ENCODE data around the gene VTI1A. TPM values are rescaled to one million over a fixed set of nuclear protein-coding genes. Genes with fewer than 3 reads are reported as not detected.
A peak's percentile ranks its signal among the peaks of the same experiment; 100 is the strongest.

VTI1A gene
- total and polyA plus RNA-seq, 2 of the 13 experiments (the other 11 are each of a cell fraction or from before 2014, with no cell fraction given): 11.7 to 32.7 TPM

- Histone ChIP-seq H3K4me1 (ENCODE audit: insufficient read depth, low read length) (peaks cover 66% of the 10 kb centered on the region), H2AFZ (ENCODE audit: low read length) (no peak overlapping the region), H3K27me3 (ENCODE audit: control insufficient read depth in 1 of 2, insufficient read depth in 2 of 2, low read length in 2 of 2) (no peaks in the 10 kb centered on the region), H3K4me3 (replicated peaks in 1 of 3; ENCODE audit: insufficient read depth in 1 of 3, low read depth in 2 of 3, low read length in 3 of 3) (no peak overlapping the region), H3K4me2 (ENCODE audit: low read depth, low read length) (no peak overlapping the region), H3K9ac (ENCODE audit: insufficient read depth, low read depth, low read length) (no peak overlapping the region), H3K9me3 (ENCODE audit: low read length) (no peaks in the 10 kb centered on the region), H3K27ac (ENCODE audit: extremely low read length, insufficient read depth, low read length) (no peak overlapping the region), H3K36me3 (replicated peaks in 1 of 2; ENCODE audit: control insufficient read depth in 1 of 2, insufficient read depth in 2 of 2, low read length in 2 of 2) (no peaks in the 10 kb centered on the region), H3K79me2 (ENCODE audit: insufficient read depth, low read length) (no peaks in the 10 kb centered on the region), H4K20me1 (ENCODE audit: insufficient read depth, low read length) (no peaks in the 10 kb centered on the region)
- ChIA-PET POLR2A (interaction anchor here (2.6 kb wide), 1 partner anchor 16 kb away, joined by 9 read pairs; no protein-coding TSS in a partner anchor), CTCF (ENCODE audit: low intra/inter-chr PET ratio, low total read pairs) (no interaction called here)
- FAIRE-seq (no peak), ATAC-seq (no peak), DNase-seq (ENCODE audit: low spot score) (no peak)
- no peak for TF ChIP-seq GRHL1 (CRISPR knock-in tag; conservative IDR thresholded peaks at IDR 0.05)
- no peak for TF ChIP-seq ZNF703 (CRISPR knock-in tag; IDR thresholded peaks at IDR 0.05; ENCODE audit: borderline replicate concordance)
- no TSS peak for BruUV-seq (replicated peaks)
- WGBS (ENCODE audit: low lambda C conversion rate): 85% methylated on average over 3 of the region's 3 CpGs
- intact Hi-C loops (cut with micrococcal nuclease; ENCODE audit: unreplicated experiment) (loop anchor here (5.0 kb wide), 1 partner anchor 90 kb away; no protein-coding TSS in a partner anchor), in situ Hi-C loops (cut with HindIII; ENCODE audit: extremely low pct_ligation_motif_present, low pct_unique_long_range_greater_than_20kb) (no loop called here)
Observed at GRCh38 chr10:112722758-112723157, 275.7 kb downstream of the VTI1A start.

- Histone ChIP-seq H3K27ac (ENCODE audit: extremely low read length, insufficient read depth, low read length) (peak overlapping the region; percentile 47), H3K36me3 (replicated peaks in 1 of 2; ENCODE audit: control insufficient read depth in 1 of 2, insufficient read depth in 2 of 2, low read length in 2 of 2) (no peaks in the 10 kb centered on the region), H3K4me1 (ENCODE audit: insufficient read depth, low read length) (peaks cover 67% of the 10 kb centered on the region), H3K27me3 (ENCODE audit: control insufficient read depth in 1 of 2, insufficient read depth in 2 of 2, low read length in 2 of 2) (no peaks in the 10 kb centered on the region), H2AFZ (ENCODE audit: low read length) (no peak overlapping the region), H3K79me2 (ENCODE audit: insufficient read depth, low read length) (no peaks in the 10 kb centered on the region), H3K9ac (ENCODE audit: insufficient read depth, low read depth, low read length) (no peak overlapping the region), H4K20me1 (ENCODE audit: insufficient read depth, low read length) (no peaks in the 10 kb centered on the region), H3K4me3 (replicated peaks in 1 of 3; ENCODE audit: insufficient read depth in 1 of 3, low read depth in 2 of 3, low read length in 3 of 3) (no peak overlapping the region), H3K4me2 (ENCODE audit: low read depth, low read length) (no peak overlapping the region), H3K9me3 (ENCODE audit: low read length) (no peaks in the 10 kb centered on the region)
- ChIA-PET POLR2A (interaction anchor here (1.2 to 2.6 kb wide), 3 partner anchors 15 to 226 kb away, joined by 3 to 9 read pairs (median 5); partner anchors contain the start of gene TCF7L2), CTCF (ENCODE audit: low intra/inter-chr PET ratio, low total read pairs) (no interaction called here)
- DNase-seq (ENCODE audit: low spot score) (no peak), ATAC-seq (no peak), FAIRE-seq (no peak)
- intact Hi-C loops (cut with micrococcal nuclease; ENCODE audit: unreplicated experiment): loop anchor here (5.0 kb wide), 1 partner anchor 88 kb away; no protein-coding TSS in a partner anchor
- in situ Hi-C loops (cut with HindIII; ENCODE audit: extremely low pct_ligation_motif_present, low pct_unique_long_range_greater_than_20kb): no loop called here
- no TSS peak for BruUV-seq (replicated peaks)
- TF ChIP-seq ATF4 (CRISPR knock-in tag; IDR thresholded peaks at IDR 0.05): no peak
- no peak for TF ChIP-seq ZNF138 (CRISPR knock-in tag; IDR thresholded peaks at IDR 0.05; ENCODE audit: low read depth)
- no peak for TF ChIP-seq ZNF263 (CRISPR knock-in tag; IDR thresholded peaks at IDR 0.05)
- TF ChIP-seq TAF1 (CRISPR knock-in tag; IDR thresholded peaks at IDR 0.05): no peak
- no peak for TF ChIP-seq ZNF274 (CRISPR knock-in tag; IDR thresholded peaks at IDR 0.05)
- TF ChIP-seq SMAD1 (CRISPR knock-in tag; IDR thresholded peaks at IDR 0.05; ENCODE audit: borderline replicate concordance, low read depth): no peak
- TF ChIP-seq ZNF816 (CRISPR knock-in tag; IDR thresholded peaks at IDR 0.05; ENCODE audit: borderline replicate concordance): no peak
- TF ChIP-seq MLXIP (CRISPR knock-in tag; IDR thresholded peaks at IDR 0.05; ENCODE audit: borderline replicate concordance): no peak
- no peak for TF ChIP-seq ZNF317 (CRISPR knock-in tag; IDR thresholded peaks at IDR 0.05)
- no peak for TF ChIP-seq TOPORS (CRISPR knock-in tag; IDR thresholded peaks at IDR 0.05)
- TF ChIP-seq MAX (IDR thresholded peaks at IDR 0.05): no peak
Observed at GRCh38 chr10:112723876-112724275, 276.9 kb downstream of the VTI1A start.

Data from HepG2 (cell line).